GM23338 (cell line): ENCODE results near the gene TFDP3. TPM values are rescaled to one million over a fixed set of nuclear protein-coding genes. Genes with fewer than 3 reads are reported as not detected.

ENCODE experiments used
- ATAC-seq: fragments of 200-7000 bp; cut with Tn5 transposase; 3 replicates; pipeline ENCODE4 v1.9.1; 2020
- DNase-seq: peaks from one replicate; pipeline ENCODE4 v3.0.0-alpha.2; 2015; ENCODE audit warnings: low spot score
- H2AFZ ChIP-seq: fragments of 200-600 bp; sonication (generic); 2 replicates; pipeline ENCODE4 v1.8.0; 2016; ENCODE audit warnings: antibody characterized with exemption, mild to moderate bottlenecking, moderate library complexity
- H3F3A ChIP-seq: fragments of 200-600 bp; sonication (generic); replicated peaks from 2 replicates; pipeline ENCODE4 v1.8.0; 2017; ENCODE audit warnings: antibody characterized with exemption, mixed run types, low read depth
- H3K27ac ChIP-seq: fragments of 200-600 bp; sonication (generic); 2 replicates; pipeline ENCODE4 v1.6.1; 2016; ENCODE audit warnings: low read depth
- H3K27me3 ChIP-seq: fragments of 200-600 bp; sonication (generic); 2 replicates; pipeline ENCODE4 v1.8.0; 2016; ENCODE audit warnings: mild to moderate bottlenecking, mixed run types, moderate library complexity; ENCODE audit not compliant: insufficient read depth
- H3K36me3 ChIP-seq: fragments of 200-600 bp; sonication (generic); 2 replicates; pipeline ENCODE4 v1.8.0; 2016; ENCODE audit warnings: mild to moderate bottlenecking; ENCODE audit not compliant: insufficient read depth
- H3K4me1 ChIP-seq: fragments of 200-600 bp; sonication (generic); 2 replicates; pipeline ENCODE4 v1.8.0; 2016; ENCODE audit warnings: mild to moderate bottlenecking, moderate library complexity; ENCODE audit not compliant: insufficient read depth
- H3K4me2 ChIP-seq: fragments of 200-600 bp; sonication (generic); 2 replicates; pipeline ENCODE4 v1.7.1; 2017; ENCODE audit warnings: mixed run types
- H3K4me3 ChIP-seq: fragments of 200-600 bp; sonication (generic); 2 replicates; pipeline ENCODE4 v1.6.1; 2016; ENCODE audit warnings: mixed run types
- H3K79me2 ChIP-seq: fragments of 200-600 bp; sonication (generic); replicated peaks from 2 replicates; pipeline ENCODE4 v1.8.0; 2017; ENCODE audit warnings: mild to moderate bottlenecking; ENCODE audit not compliant: insufficient read depth
- H3K9me2 ChIP-seq: fragments of 200-600 bp; sonication (generic); 2 replicates; pipeline ENCODE4 v1.8.0; 2017; ENCODE audit not compliant: insufficient read depth
- H4K20me1 ChIP-seq: fragments of 200-600 bp; sonication (generic); replicated peaks from 2 replicates; pipeline ENCODE4 v1.8.0; 2017; ENCODE audit warnings: mild to moderate bottlenecking; ENCODE audit not compliant: insufficient read depth
- H3K27ac Mint-ChIP-seq: 2 replicates; pipeline ENCODE4 v1.8.0; 2020; ENCODE audit warnings: inconsistent platforms, mild to moderate bottlenecking, moderate library complexity, mixed read lengths
- H3K27me3 Mint-ChIP-seq: 3 replicates; pipeline ENCODE4 v1.8.0; 2022; ENCODE audit warnings: low read depth, mild to moderate bottlenecking, moderate library complexity, mixed read lengths, inconsistent platforms; ENCODE audit not compliant: insufficient read depth, poor library complexity
- H3K36me3 Mint-ChIP-seq: 3 replicates; pipeline ENCODE4 v1.8.0; 2021; ENCODE audit warnings: low read depth, mild to moderate bottlenecking, inconsistent platforms, moderate library complexity, mixed read lengths
- H3K4me1 Mint-ChIP-seq: 3 replicates; pipeline ENCODE4 v1.8.0; 2020; ENCODE audit warnings: mild to moderate bottlenecking, inconsistent platforms, mixed read lengths
- H3K4me3 Mint-ChIP-seq: 3 replicates; pipeline ENCODE4 v1.8.0; 2021; ENCODE audit warnings: moderate library complexity, mild to moderate bottlenecking, inconsistent platforms, mixed read lengths
- H3K9me3 Mint-ChIP-seq: 3 replicates; pipeline ENCODE4 v1.8.0; 2020; ENCODE audit warnings: moderate library complexity, mild to moderate bottlenecking, inconsistent platforms, mixed read lengths
- CREB1 ChIP-seq: fragments of 250-450 bp; sonication (Bioruptor Pico); IDR thresholded peaks from 2 replicates; pipeline ENCODE4 v1.5.0; 2020; ENCODE audit warnings: low read depth, mild to moderate bottlenecking, moderate library complexity
- CTCF ChIP-seq, 2 experiments: fragments of 200-600 bp in 1 of 2; sonication (generic) in 1 of 2; conservative IDR thresholded peaks; 2 replicates each; pipeline versions ENCODE4 v1.5.1 to v1.6.1; 2016 to 2017; ENCODE audit warnings: antibody characterized with exemption in 2 of 2, low read depth in 2 of 2, mild to moderate bottlenecking in 2 of 2, moderate library complexity in 1 of 2
- EZH2 ChIP-seq: fragments of 200-600 bp; sonication (generic); IDR thresholded peaks from one replicate; pipeline ENCODE4 v1.8.0; 2017; ENCODE audit warnings: antibody characterized with exemption, mild to moderate bottlenecking, low read depth; ENCODE audit not compliant: unreplicated experiment
- EZH2phosphoT487 ChIP-seq: fragments of 200-600 bp; sonication (generic); IDR thresholded peaks from one replicate; pipeline ENCODE4 v1.8.1; 2018; ENCODE audit warnings: antibody characterized with exemption; ENCODE audit not compliant: unreplicated experiment
- JUNB ChIP-seq: IDR thresholded peaks from one replicate; pipeline ENCODE4 v1.6.1; 2016; ENCODE audit warnings: antibody characterized with exemption; ENCODE audit not compliant: unreplicated experiment
- NANOG ChIP-seq: IDR thresholded peaks from 2 replicates; pipeline ENCODE4 v1.6.1; 2016; ENCODE audit warnings: antibody characterized with exemption, borderline replicate concordance
- POLR2AphosphoS5 ChIP-seq: IDR thresholded peaks from 2 replicates; pipeline ENCODE4 v1.6.1; 2016; ENCODE audit warnings: antibody characterized with exemption, low read depth
- REST ChIP-seq: IDR thresholded peaks from one replicate; pipeline ENCODE4 v1.6.1; 2018; ENCODE audit warnings: antibody characterized with exemption; ENCODE audit not compliant: unreplicated experiment
- STAT1 ChIP-seq: IDR thresholded peaks from one replicate; pipeline ENCODE4 v1.6.1; 2016; ENCODE audit warnings: antibody characterized with exemption; ENCODE audit not compliant: unreplicated experiment
- ZNF331 ChIP-seq: fragments of 250-450 bp; sonication (Bioruptor Pico); IDR thresholded peaks from 2 replicates; pipeline ENCODE4 v1.5.0; 2020; ENCODE audit warnings: low read depth, mild to moderate bottlenecking, moderate library complexity
- polyA plus RNA-seq: library from polyadenylated mRNA; unstranded; fragments of >200 nt; fragmentation: Nextera tagmentation; extraction: Ambion mirVana; gene quantifications from 2 replicates; pipeline ENCODE4 v1.2.1, GENCODE V29; 2016
- total RNA-seq: library from RNA; depleted of rRNA; stranded (reverse); fragments of >200 nt; shearing (Covaris generic); gene quantifications from 2 replicates; pipeline ENCODE4 v1.2.3, GENCODE V29; 2014
- TF ChIP-seq, protein P1 (sequence below): IDR thresholded peaks from 2 replicates; pipeline ENCODE4 v1.6.1; 2016; ENCODE audit warnings: antibody characterized with exemption
- TF ChIP-seq, protein P2 (sequence below): fragments of 250-450 bp; sonication (Bioruptor Pico); IDR thresholded peaks from 2 replicates; pipeline ENCODE4 v1.5.0; 2020; ENCODE audit warnings: mild to moderate bottlenecking, moderate library complexity

TFDP3 gene
- total and polyA plus RNA-seq, 2 experiments from 2014 or later: not detected

GRCh38 chrX:133267621-133268020 is 49.5 kb upstream of the TFDP3 start:
- Histone ChIP-seq H3K9me2 (no peaks in the 10 kb centered on the region), H3K36me3 (no peaks in the 10 kb centered on the region), H3K27me3 (no peaks in the 10 kb centered on the region), H2AFZ (no peak overlapping the region), H3F3A (0 out of 2 replicates have a peak, but pooled peaks cover 2% of the 10 kb centered on the region), H3K4me2 (no peak overlapping the region), H3K4me3 (no peak overlapping the region), H4K20me1 (no peaks in the 10 kb centered on the region), H3K27ac (no peak overlapping the region), H3K79me2 (no peaks in the 10 kb centered on the region), H3K4me1 (peaks cover 8% of the 10 kb centered on the region)
- Mint-ChIP-seq H3K27me3 (peaks cover 3% of the 10 kb centered on the region), H3K27ac (no peak overlapping the region), H3K9me3 (no peaks in the 10 kb centered on the region), H3K4me1 (peaks cover 20% of the 10 kb centered on the region), H3K36me3 (no peaks in the 10 kb centered on the region), H3K4me3 (no peak overlapping the region)
- DNase-seq (no peak), ATAC-seq (no peak)
- TF ChIP-seq ZNF331 (CRISPR knock-in tag): no peak
- no peak for TF ChIP-seq JUNB
- TF ChIP-seq CREB1 (CRISPR knock-in tag): no peak
- TF ChIP-seq REST: no peak
- no peak for TF ChIP-seq STAT1
- TF ChIP-seq, protein P1, sequence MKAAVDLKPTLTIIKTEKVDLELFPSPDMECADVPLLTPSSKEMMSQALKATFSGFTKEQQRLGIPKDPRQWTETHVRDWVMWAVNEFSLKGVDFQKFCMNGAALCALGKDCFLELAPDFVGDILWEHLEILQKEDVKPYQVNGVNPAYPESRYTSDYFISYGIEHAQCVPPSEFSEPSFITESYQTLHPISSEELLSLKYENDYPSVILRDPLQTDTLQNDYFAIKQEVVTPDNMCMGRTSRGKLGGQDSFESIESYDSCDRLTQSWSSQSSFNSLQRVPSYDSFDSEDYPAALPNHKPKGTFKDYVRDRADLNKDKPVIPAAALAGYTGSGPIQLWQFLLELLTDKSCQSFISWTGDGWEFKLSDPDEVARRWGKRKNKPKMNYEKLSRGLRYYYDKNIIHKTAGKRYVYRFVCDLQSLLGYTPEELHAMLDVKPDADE: no peak
- TF ChIP-seq, protein P2, sequence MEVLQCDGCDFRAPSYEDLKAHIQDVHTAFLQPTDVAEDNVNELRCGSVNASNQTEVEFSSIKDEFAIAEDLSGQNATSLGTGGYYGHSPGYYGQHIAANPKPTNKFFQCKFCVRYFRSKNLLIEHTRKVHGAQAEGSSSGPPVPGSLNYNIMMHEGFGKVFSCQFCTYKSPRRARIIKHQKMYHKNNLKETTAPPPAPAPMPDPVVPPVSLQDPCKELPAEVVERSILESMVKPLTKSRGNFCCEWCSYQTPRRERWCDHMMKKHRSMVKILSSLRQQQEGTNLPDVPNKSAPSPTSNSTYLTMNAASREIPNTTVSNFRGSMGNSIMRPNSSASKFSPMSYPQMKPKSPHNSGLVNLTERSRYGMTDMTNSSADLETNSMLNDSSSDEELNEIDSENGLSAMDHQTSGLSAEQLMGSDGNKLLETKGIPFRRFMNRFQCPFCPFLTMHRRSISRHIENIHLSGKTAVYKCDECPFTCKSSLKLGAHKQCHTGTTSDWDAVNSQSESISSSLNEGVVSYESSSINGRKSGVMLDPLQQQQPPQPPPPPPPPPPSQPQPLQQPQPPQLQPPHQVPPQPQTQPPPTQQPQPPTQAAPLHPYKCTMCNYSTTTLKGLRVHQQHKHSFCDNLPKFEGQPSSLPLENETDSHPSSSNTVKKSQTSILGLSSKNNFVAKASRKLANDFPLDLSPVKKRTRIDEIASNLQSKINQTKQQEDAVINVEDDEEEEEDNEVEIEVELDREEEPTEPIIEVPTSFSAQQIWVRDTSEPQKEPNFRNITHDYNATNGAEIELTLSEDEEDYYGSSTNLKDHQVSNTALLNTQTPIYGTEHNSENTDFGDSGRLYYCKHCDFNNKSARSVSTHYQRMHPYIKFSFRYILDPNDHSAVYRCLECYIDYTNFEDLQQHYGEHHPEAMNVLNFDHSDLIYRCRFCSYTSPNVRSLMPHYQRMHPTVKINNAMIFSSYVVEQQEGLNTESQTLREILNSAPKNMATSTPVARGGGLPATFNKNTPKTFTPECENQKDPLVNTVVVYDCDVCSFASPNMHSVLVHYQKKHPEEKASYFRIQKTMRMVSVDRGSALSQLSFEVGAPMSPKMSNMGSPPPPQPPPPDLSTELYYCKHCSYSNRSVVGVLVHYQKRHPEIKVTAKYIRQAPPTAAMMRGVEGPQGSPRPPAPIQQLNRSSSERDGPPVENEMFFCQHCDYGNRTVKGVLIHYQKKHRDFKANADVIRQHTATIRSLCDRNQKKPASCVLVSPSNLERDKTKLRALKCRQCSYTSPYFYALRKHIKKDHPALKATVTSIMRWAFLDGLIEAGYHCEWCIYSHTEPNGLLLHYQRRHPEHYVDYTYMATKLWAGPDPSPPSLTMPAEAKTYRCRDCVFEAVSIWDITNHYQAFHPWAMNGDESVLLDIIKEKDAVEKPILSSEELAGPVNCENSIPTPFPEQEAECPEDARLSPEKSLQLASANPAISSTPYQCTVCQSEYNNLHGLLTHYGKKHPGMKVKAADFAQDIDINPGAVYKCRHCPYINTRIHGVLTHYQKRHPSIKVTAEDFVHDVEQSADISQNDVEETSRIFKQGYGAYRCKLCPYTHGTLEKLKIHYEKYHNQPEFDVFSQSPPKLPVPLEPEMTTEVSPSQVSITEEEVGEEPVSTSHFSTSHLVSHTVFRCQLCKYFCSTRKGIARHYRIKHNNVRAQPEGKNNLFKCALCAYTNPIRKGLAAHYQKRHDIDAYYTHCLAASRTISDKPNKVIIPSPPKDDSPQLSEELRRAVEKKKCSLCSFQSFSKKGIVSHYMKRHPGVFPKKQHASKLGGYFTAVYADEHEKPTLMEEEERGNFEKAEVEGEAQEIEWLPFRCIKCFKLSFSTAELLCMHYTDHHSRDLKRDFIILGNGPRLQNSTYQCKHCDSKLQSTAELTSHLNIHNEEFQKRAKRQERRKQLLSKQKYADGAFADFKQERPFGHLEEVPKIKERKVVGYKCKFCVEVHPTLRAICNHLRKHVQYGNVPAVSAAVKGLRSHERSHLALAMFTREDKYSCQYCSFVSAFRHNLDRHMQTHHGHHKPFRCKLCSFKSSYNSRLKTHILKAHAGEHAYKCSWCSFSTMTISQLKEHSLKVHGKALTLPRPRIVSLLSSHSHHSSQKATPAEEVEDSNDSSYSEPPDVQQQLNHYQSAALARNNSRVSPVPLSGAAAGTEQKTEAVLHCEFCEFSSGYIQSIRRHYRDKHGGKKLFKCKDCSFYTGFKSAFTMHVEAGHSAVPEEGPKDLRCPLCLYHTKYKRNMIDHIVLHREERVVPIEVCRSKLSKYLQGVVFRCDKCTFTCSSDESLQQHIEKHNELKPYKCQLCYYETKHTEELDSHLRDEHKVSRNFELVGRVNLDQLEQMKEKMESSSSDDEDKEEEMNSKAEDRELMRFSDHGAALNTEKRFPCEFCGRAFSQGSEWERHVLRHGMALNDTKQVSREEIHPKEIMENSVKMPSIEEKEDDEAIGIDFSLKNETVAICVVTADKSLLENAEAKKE (CRISPR knock-in tag): no peak
- no peak for TF ChIP-seq POLR2AphosphoS5
- no peak for TF ChIP-seq EZH2phosphoT487
- TF ChIP-seq EZH2: no peak
- no peak for TF ChIP-seq CTCF (conservative IDR thresholded peaks at IDR 0.05; ENCODE audit: low read depth in 2 of 2)
- TF ChIP-seq NANOG: no peak
